Naive thymus-derived CD4-positive, alpha-beta T cell (primary cell): ENCODE results near the gene BCL2L1. TPM values are rescaled to one million over a fixed set of nuclear protein-coding genes. Genes with fewer than 3 reads are reported as not detected.

ENCODE experiments used
- ATAC-seq: fragments of 150-1000 bp; cut with Tn5 transposase; 2 replicates; pipeline ENCODE4 v1.10.0; 2021; ENCODE audit warnings: mild to moderate bottlenecking, moderate library complexity
- CTCF ChIA-PET: fragments of 350-600 bp; sonication (Branson Sonifier 250); formaldehyde crosslinking; loops from one replicate; lab custom pipeline; 2021; ENCODE audit warnings: antibody characterized with exemption; lab: Charles Lee
- POLR2A ChIA-PET: fragments of 350-600 bp; sonication (Branson Sonifier 250); formaldehyde crosslinking; loops from one replicate; lab custom pipeline; 2021; ENCODE audit warnings: antibody characterized with exemption, inconsistent platforms; lab: Charles Lee
- DNase-seq, 9 donors: peaks; one replicate each; pipeline versions ENCODE4 v3.0.0 to v3.0.0-alpha.2; 2020 to 2022; ENCODE audit warnings: mixed read lengths in 1 of 9
- H3K27ac ChIP-seq: one replicate; pipeline ENCODE4 v1.7.0; 2013; ENCODE audit warnings: mild to moderate bottlenecking, low read depth, low read length, moderate library complexity
- H3K27me3 ChIP-seq, 2 donors: one replicate each; pipeline ENCODE4 v1.7.0; 2013; ENCODE audit warnings: low read length in 2 of 2, mild to moderate bottlenecking in 2 of 2, moderate library complexity in 2 of 2; ENCODE audit not compliant: control insufficient read depth in 2 of 2, insufficient read depth in 2 of 2
- H3K36me3 ChIP-seq, 3 experiments: 1 replicate in 2 of 3; 2 replicates in 1 of 3; pipeline ENCODE4 v1.7.0; 2013; ENCODE audit warnings: low read length in 3 of 3, mild to moderate bottlenecking in 3 of 3, moderate library complexity in 1 of 3; ENCODE audit not compliant: insufficient read depth in 3 of 3, control insufficient read depth in 2 of 3
- H3K4me1 ChIP-seq, 2 donors: one replicate each; pipeline ENCODE4 v1.7.0; 2013; ENCODE audit warnings: low read length in 2 of 2, mild to moderate bottlenecking in 2 of 2, moderate library complexity in 1 of 2; ENCODE audit not compliant: control insufficient read depth in 2 of 2, insufficient read depth in 2 of 2
- H3K4me3 ChIP-seq: 2 replicates; pipeline ENCODE4 v1.7.0; 2013; ENCODE audit warnings: mild to moderate bottlenecking, low read length
- H3K9me3 ChIP-seq, 3 experiments: 1 replicate in 2 of 3; 2 replicates in 1 of 3; pipeline ENCODE4 v1.7.0; 2013; ENCODE audit warnings: low read length in 3 of 3; ENCODE audit not compliant: control insufficient read depth in 2 of 3
- H3K27ac Mint-ChIP-seq, 9 donors: one replicate each; pipeline ENCODE4 v1.8.0; 2020 to 2022; ENCODE audit warnings: mixed read lengths in 9 of 9, mild to moderate bottlenecking in 8 of 9, moderate library complexity in 5 of 9, inconsistent platforms in 2 of 9
- H3K27me3 Mint-ChIP-seq, 5 donors: one replicate each; pipeline ENCODE4 v1.8.0; 2021 to 2022; ENCODE audit warnings: mixed read lengths in 5 of 5, mild to moderate bottlenecking in 1 of 5
- H3K36me3 Mint-ChIP-seq, 5 donors: one replicate each; pipeline ENCODE4 v1.8.0; 2020 to 2022; ENCODE audit warnings: mixed read lengths in 5 of 5, mild to moderate bottlenecking in 3 of 5, inconsistent platforms in 1 of 5
- H3K4me1 Mint-ChIP-seq, 7 donors: one replicate each; pipeline ENCODE4 v1.8.0; 2020 to 2022; ENCODE audit warnings: mixed read lengths in 7 of 7, mild to moderate bottlenecking in 3 of 7, inconsistent platforms in 1 of 7
- H3K4me3 Mint-ChIP-seq, 10 donors: one replicate each; pipeline ENCODE4 v1.8.0; 2020 to 2022; ENCODE audit warnings: mild to moderate bottlenecking in 10 of 10, mixed read lengths in 10 of 10, moderate library complexity in 6 of 10, inconsistent platforms in 2 of 10
- H3K9me3 Mint-ChIP-seq, 11 donors: one replicate each; pipeline ENCODE4 v1.8.0; 2020 to 2022; ENCODE audit warnings: mixed read lengths in 11 of 11, mild to moderate bottlenecking in 4 of 11, inconsistent platforms in 1 of 11, moderate library complexity in 1 of 11
- intact Hi-C, 2 donors: fragments of 100-400 bp; cut with micrococcal nuclease; formaldehyde crosslinking; loops; one replicate each; pipeline ENCODE4 v1.15.1; 2023
- polyA plus RNA-seq, 2 donors: library from polyadenylated mRNA; unstranded; fragments of 300-500 nt; fragmentation: Illumina TruSeq; gene quantifications; one replicate each; pipeline ENCODE4 v1.2.3, GENCODE V29; 2021
- total RNA-seq, 6 experiments: library from RNA in 5 of 6; stranded (reverse) in 5 of 6; gene quantifications; 1 replicate in 5 of 6; 2 replicates in 1 of 6; pipeline ENCODE4 v1.2.3 and lab custom pipeline; 2021 to 2026

The BCL2L1 gene
- total and polyA plus RNA-seq, 7 experiments from 2014 or later = 11.5 to 111 (median 15.6) TPM

DNA sequence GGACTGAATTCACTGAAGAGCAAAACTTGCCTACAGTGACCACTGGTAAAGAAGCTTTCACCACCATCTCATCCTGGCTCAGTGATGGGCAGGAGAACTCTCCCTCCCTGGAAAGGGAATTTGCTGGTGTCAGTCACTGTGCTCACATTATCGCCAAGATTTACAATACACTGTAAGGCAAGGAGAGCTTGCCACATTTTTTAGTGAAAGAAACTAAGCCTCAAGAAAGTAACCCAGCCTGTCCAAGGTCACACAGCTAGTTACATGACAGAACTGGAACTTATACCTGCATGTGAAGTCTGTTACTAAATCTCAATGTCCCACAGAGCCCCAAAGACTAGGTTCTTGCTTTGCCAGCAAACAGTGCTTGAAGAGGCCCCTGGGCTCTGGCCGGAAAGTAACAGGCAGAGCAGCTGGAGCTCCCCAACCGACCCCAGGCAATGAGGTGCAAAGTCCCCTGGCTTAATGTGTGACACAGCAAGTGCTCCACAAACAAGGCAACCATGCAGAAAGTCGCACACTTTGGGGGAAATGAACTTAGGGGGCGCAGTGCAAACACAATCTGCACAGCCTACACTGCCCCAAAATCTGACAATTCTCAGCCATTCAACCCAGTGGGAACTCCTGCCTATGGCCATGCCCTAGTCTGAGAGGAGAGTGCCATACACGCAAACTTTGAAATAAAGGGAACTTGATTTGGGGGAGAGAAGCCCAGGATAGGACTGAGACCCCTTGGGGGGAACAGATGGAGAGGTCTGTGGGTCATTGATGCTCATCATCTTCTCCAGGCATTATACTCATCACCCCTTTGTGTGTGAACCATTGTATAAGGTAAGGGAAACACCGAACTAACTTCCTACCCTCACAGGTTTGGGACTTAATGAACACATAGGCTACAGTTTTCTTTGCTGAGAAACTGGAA is 1.9 kb downstream of the BCL2L1 start:
- Histone ChIP-seq H3K9me3 (no peaks in the 10 kb centered on the region), H3K36me3 (peaks cover 0 to 13% (median 0%) of the 10 kb centered on the region in 3 experiments), H3K27me3 (no peaks in the 10 kb centered on the region), H3K4me1 (peaks cover 40 to 49% of the 10 kb centered on the region in 2 donors), H3K4me3 (peak overlapping the region; percentile 92), H3K27ac (peak overlapping the region; percentile 98)
- Mint-ChIP-seq H3K36me3 (peaks cover 0 to 56% (median 11%) of the 10 kb centered on the region in 5 donors), H3K9me3 (no peaks in the 10 kb centered on the region), H3K27ac (peak overlapping the region; percentile 48 to 97 (median 90)), H3K4me1 (peaks cover 52 to 71% (median 64%) of the 10 kb centered on the region in 7 donors), H3K27me3 (no peaks in the 10 kb centered on the region), H3K4me3 (peak overlapping the region; percentile 89 to 97 (median 96))
- intact Hi-C loops = loop anchor here (1.0 to 5.0 kb wide), 2 partner anchors 7 to 637 kb away; partner anchors contain the start of gene ASXL1 (in 1 of the 2)
- DNase-seq (peak in 1 of 9 donors; percentile 16), ATAC-seq (no peak)
- CTCF ChIA-PET = interaction anchor here (0.6 to 6.1 kb wide), 4 partner anchors 47 to 155 kb away, joined by 4 to 108 read pairs (median 5); no protein-coding TSS in a partner anchor
- POLR2A ChIA-PET = interaction anchor here (0.6 to 7.5 kb wide), 5 partner anchors 11 to 877 kb away, joined by 3 to 85 read pairs (median 3); no protein-coding TSS in a partner anchor

DNA sequence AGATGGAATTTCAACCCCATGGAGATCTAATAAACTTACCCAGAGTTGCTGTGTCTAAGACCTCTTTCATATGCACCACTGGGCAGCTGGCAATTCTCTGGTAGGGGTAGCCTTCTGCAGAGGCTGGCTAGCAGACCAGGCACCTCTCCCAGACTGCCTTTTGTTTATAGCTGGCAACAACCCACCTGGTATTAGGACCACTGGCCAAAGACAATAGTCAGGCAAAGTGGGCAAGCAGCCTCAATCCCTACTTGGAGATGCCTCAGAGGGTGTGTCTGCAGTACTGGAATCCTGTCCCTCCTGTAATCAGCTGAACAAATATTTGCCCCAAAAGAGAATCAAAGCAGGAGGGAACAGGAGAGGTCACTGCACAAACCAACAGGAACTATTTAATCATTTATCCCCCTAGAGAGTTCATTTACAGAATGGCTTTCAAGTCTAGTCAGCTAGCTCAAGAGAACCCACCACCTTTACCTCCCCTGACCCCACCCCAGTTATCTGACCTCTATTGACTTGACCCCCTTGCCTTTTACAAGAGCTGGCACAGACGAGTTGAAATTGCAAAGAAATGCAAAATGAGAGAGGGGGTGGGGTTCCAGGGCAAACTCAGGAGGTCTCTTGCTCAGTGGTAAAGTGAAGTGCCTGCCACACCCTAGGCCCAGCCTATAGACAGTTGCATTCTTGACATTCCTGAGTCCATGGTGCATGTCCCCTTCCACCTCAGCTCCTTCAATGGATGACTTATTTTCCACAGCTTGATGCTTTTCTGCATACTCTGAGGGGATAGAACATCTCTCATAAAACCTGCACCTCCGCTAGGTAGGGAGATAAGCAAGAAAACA is 2.8 kb downstream of the BCL2L1 start:
- CTCF ChIA-PET = interaction anchor here (0.5 to 6.1 kb wide), 5 partner anchors 36 to 60 kb away, joined by 3 to 108 read pairs (median 4); no protein-coding TSS in a partner anchor
- Histone ChIP-seq H3K27ac (peak overlapping the region; percentile 98), H3K36me3 (peaks cover 0 to 13% (median 0%) of the 10 kb centered on the region in 3 experiments)

DNA sequence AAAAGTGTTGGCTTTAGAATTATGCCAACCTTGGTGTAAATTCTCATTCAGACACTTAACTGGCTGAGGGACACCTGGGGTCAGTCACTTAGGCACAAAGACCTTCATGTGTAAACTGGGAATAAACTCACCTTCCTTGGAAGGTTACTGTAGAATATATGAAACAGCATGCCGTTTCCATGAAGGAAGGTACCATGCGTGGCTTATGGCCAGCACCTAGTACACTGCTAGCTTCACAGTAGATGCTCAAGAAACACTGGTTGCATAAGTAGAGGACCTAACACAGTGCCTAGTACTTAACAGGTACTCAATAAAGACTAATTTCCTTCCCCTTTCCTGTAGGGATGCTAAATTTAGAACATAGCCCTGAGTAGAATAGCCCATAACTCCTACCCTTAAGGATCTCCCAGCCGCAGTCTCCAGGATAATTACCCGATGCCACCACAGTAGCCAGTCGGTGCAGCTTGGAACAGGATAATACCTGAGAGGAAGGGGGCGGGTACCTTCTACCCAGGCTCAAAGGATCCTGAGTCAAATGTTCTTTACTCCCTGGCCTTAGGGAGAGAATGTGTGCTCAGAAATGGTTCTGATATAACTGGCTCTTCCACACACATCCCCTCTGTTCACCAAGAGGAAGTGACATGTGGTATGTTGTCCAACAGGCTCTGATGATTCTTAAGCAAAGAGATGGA is 3.6 kb downstream of the BCL2L1 start:
- no peak overlapping the region for H3K4me3 ChIP-seq
- H3K27ac Mint-ChIP-seq = peak overlapping the region; percentile 58 to 95 (median 88)
- intact Hi-C loops = no loop called here

More for the DNA sequence above, 2.8 kb downstream of the BCL2L1 start:
- Mint-ChIP-seq H3K4me1 (peaks cover 59 to 78% (median 71%) of the 10 kb centered on the region in 7 donors), H3K27me3 (no peaks in the 10 kb centered on the region), H3K27ac (peak overlapping the region; percentile 68 to 97 (median 90)), H3K36me3 (peaks cover 4 to 62% (median 12%) of the 10 kb centered on the region in 5 donors), H3K4me3 (peak overlapping the region; percentile 89 to 97 (median 96)), H3K9me3 (no peaks in the 10 kb centered on the region)
- no peaks in the 10 kb centered on the region for H3K9me3 ChIP-seq
- H3K4me3 ChIP-seq = peak overlapping the region; percentile 92
- no peak for DNase-seq
- no peak for ATAC-seq
- H3K4me1 ChIP-seq = peaks cover 40 to 52% of the 10 kb centered on the region in 2 donors
- H3K27me3 ChIP-seq = no peaks in the 10 kb centered on the region
- POLR2A ChIA-PET = interaction anchor here (0.9 to 7.5 kb wide), 5 partner anchors 10 to 59 kb away, joined by 3 to 85 read pairs (median 5); no protein-coding TSS in a partner anchor
- intact Hi-C loops = loop anchor here in 1 of 2 donors (5.0 kb wide), 1 partner anchor 637 kb away; the partner anchor contains the start of gene ASXL1

DNA sequence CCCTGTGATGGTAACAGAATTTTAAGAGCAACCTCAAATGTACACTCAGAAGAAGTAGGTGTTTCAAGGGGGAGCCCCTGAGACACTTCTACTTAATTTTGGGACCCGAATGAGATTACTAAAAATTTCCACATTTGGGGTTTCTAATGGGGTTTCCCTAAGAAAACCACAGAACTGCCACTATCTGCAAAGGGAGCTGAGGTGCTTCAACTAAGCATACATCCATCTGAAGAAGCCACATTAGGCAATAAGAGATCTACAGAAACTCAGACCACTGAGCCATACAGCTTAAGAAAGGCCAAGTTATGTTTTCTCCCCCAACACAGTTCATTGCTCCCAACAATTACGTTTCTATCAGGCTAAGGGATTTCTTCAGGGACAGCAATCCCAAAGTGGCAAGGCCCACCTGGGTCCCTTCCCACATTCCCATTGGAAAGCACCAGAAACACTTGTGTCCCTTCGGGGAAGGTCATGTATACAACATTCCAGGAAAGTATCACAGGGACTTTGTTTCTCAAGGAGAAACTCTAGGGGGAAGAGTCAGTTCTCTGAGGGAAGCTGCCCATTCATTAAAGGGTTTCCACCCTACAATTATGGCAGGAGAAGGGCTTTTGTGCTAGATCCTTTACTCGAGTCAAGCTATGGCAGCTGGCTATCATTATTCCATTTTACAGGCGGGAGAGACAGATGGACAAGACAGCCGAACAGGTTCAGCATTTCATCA is 5.0 kb downstream of the BCL2L1 start:
- Mint-ChIP-seq H3K36me3 (peaks cover 9 to 83% (median 14%) of the 10 kb centered on the region in 5 donors), H3K4me1 (peaks cover 69 to 93% (median 88%) of the 10 kb centered on the region in 7 donors)
- peaks cover 0 to 24% (median 0%) of the 10 kb centered on the region in 3 experiments for H3K36me3 ChIP-seq

More for the DNA sequence above, 3.6 kb downstream of the BCL2L1 start:
- Histone ChIP-seq H3K27me3 (no peaks in the 10 kb centered on the region), H3K4me1 (peaks cover 44 to 52% of the 10 kb centered on the region in 2 donors), H3K9me3 (no peaks in the 10 kb centered on the region), H3K36me3 (peaks cover 0 to 20% (median 0%) of the 10 kb centered on the region in 3 experiments), H3K27ac (peak overlapping the region; percentile 29)
- DNase-seq = no peak
- Mint-ChIP-seq H3K27me3 (no peaks in the 10 kb centered on the region), H3K4me3 (peak overlapping the region; percentile 59 to 97 (median 94)), H3K4me1 (peaks cover 61 to 85% (median 78%) of the 10 kb centered on the region in 7 donors), H3K36me3 (peaks cover 8 to 69% (median 12%) of the 10 kb centered on the region in 5 donors), H3K9me3 (no peaks in the 10 kb centered on the region)
- POLR2A ChIA-PET = interaction anchor here (0.9 to 7.5 kb wide), 4 partner anchors 12 to 58 kb away, joined by 3 to 85 read pairs (median 8); no protein-coding TSS in a partner anchor
- no peak for ATAC-seq
- CTCF ChIA-PET = no interaction called here

GRCh38 chr20:31716818-31717477 is 5.7 kb downstream of the BCL2L1 start:
- Mint-ChIP-seq H3K4me1 (peaks cover 70 to 97% (median 91%) of the 10 kb centered on the region in 7 donors), H3K27me3 (no peaks in the 10 kb centered on the region), H3K9me3 (no peaks in the 10 kb centered on the region), H3K36me3 (peaks cover 9 to 79% (median 14%) of the 10 kb centered on the region in 5 donors), H3K27ac (peak overlapping the region; percentile 11 to 82 (median 75)), H3K4me3 (peak overlapping the region in 8 of 10 donors; percentile 7 to 93 (median 52))
- Histone ChIP-seq H3K9me3 (no peaks in the 10 kb centered on the region), H3K4me3 (peak overlapping the region; percentile 36), H3K27me3 (no peaks in the 10 kb centered on the region), H3K4me1 (peaks cover 48 to 50% of the 10 kb centered on the region in 2 donors), H3K36me3 (peaks cover 0 to 24% (median 0%) of the 10 kb centered on the region in 3 experiments), H3K27ac (peak overlapping the region; percentile 57)
- intact Hi-C loops = no loop called here
- DNase-seq (no peak), ATAC-seq (no peak)
- ChIA-PET CTCF (interaction anchor here (1.1 to 3.0 kb wide), 2 partner anchors 41 to 55 kb away, joined by 3 to 23 read pairs; no protein-coding TSS in a partner anchor), POLR2A (interaction anchor here (1.0 kb wide), 1 partner anchor 41 kb away, joined by 3 read pairs; no protein-coding TSS in a partner anchor)

More for the DNA sequence above, 5.0 kb downstream of the BCL2L1 start:
- ATAC-seq = peak; percentile 58
- intact Hi-C loops = no loop called here
- Mint-ChIP-seq H3K27ac (peak overlapping the region; percentile 56 to 82 (median 75)), H3K9me3 (no peaks in the 10 kb centered on the region), H3K4me3 (peak overlapping the region; percentile 27 to 93 (median 57)), H3K27me3 (no peaks in the 10 kb centered on the region)
- POLR2A ChIA-PET = interaction anchor here (0.6 to 0.7 kb wide), 2 partner anchors 43 to 54 kb away, joined by 3 to 4 read pairs; no protein-coding TSS in a partner anchor
- peak overlapping the region; percentile 36 for H3K4me3 ChIP-seq
- no peaks in the 10 kb centered on the region for H3K27me3 ChIP-seq
- no peaks in the 10 kb centered on the region for H3K9me3 ChIP-seq
- CTCF ChIA-PET = interaction anchor here (1.1 to 3.0 kb wide), 2 partner anchors 42 to 56 kb away, joined by 3 to 23 read pairs; no protein-coding TSS in a partner anchor
- H3K27ac ChIP-seq = peak overlapping the region; percentile 57
- H3K4me1 ChIP-seq = peaks cover 48 to 52% of the 10 kb centered on the region in 2 donors
- DNase-seq = peak in 3 of 9 donors; percentile 19 to 43 (median 43)
